GM12878 (cell line): ENCODE measurements around the gene C19orf67. TPM values are rescaled to one million over a fixed set of nuclear protein-coding genes. Genes with fewer than 3 reads are reported as not detected.

Experiments
- ASH2L ChIP-seq: fragments of 300-600, 200-600 bp; sonication (generic); IDR thresholded peaks from 2 replicates; pipeline ENCODE4 v1.6.1; 2017; ENCODE audit warnings: low read depth, mild to moderate bottlenecking, borderline replicate concordance
- ATF2 ChIP-seq: IDR thresholded peaks from 2 replicates; pipeline ENCODE4 v1.6.1; 2012; ENCODE audit warnings: low read length, inconsistent platforms
- ATF3 ChIP-seq: IDR thresholded peaks from 2 replicates; pipeline ENCODE4 v1.6.1; 2011; ENCODE audit warnings: low read depth, mild to moderate bottlenecking, low read length, moderate library complexity, borderline replicate concordance; ENCODE audit errors: extremely low read depth
- BMI1 ChIP-seq: fragments of 450-650 bp; IDR thresholded peaks from 2 replicates; pipeline ENCODE4 v1.6.1; 2016; ENCODE audit warnings: mild to moderate bottlenecking, moderate library complexity, borderline replicate concordance
- CBX5 ChIP-seq: sonication (generic); IDR thresholded peaks from 2 replicates; pipeline ENCODE4 v1.6.1; 2016; ENCODE audit warnings: low read depth, moderate library complexity, mild to moderate bottlenecking, inconsistent platforms
- CHD1 ChIP-seq: IDR thresholded peaks from 2 replicates; pipeline ENCODE4 v1.6.1; 2012; ENCODE audit warnings: low read depth, low read length, improper control_type of control experiment
- E4F1 ChIP-seq: fragments of 450-650 bp; IDR thresholded peaks from 2 replicates; pipeline ENCODE4 v1.6.1; 2018; ENCODE audit warnings: borderline replicate concordance, mild to moderate bottlenecking; ENCODE audit not compliant: partially characterized antibody
- EED ChIP-seq: sonication (generic); IDR thresholded peaks from 2 replicates; pipeline ENCODE4 v1.6.1; 2016; ENCODE audit warnings: antibody characterized with exemption, low read depth
- FOS ChIP-seq: IDR thresholded peaks from 3 replicates; pipeline ENCODE4 v1.6.1; 2011; ENCODE audit warnings: borderline replicate concordance; ENCODE audit not compliant: insufficient read length; ENCODE audit errors: extremely low read depth
- GABPA ChIP-seq: IDR thresholded peaks from 2 replicates; pipeline ENCODE4 v1.6.1; 2014; ENCODE audit warnings: antibody characterized with exemption, low read depth, mild to moderate bottlenecking, inconsistent platforms
- NFXL1 ChIP-seq: fragments of 450-650 bp; IDR thresholded peaks from 2 replicates; pipeline ENCODE4 v1.6.1; 2017; ENCODE audit warnings: antibody characterized with exemption, mild to moderate bottlenecking, borderline replicate concordance
- NRF1 ChIP-seq: conservative IDR thresholded peaks from 2 replicates; pipeline ENCODE4 v1.6.1; 2011; ENCODE audit warnings: mild to moderate bottlenecking, low read depth, low read length, improper control_type of control experiment
- POLR2AphosphoS5 ChIP-seq: IDR thresholded peaks from 2 replicates; pipeline ENCODE4 v1.6.1; 2011; ENCODE audit warnings: mild to moderate bottlenecking, low read length, inconsistent platforms
- RELA ChIP-seq: fragments of 450-650 bp; IDR thresholded peaks from 2 replicates; pipeline ENCODE4 v1.8.0; 2014; ENCODE audit warnings: borderline replicate concordance; ENCODE audit not compliant: partially characterized antibody
- REST ChIP-seq: IDR thresholded peaks from 2 replicates; pipeline ENCODE4 v1.6.1; 2012; ENCODE audit warnings: mild to moderate bottlenecking, low read depth, low read length
- RFX5 ChIP-seq: IDR thresholded peaks from 2 replicates; pipeline ENCODE4 v1.6.1; 2011; ENCODE audit warnings: low read depth, low read length, improper control_type of control experiment
- SREBF2 ChIP-seq: IDR thresholded peaks from 2 replicates; pipeline ENCODE4 v1.6.1; 2012; ENCODE audit warnings: mild to moderate bottlenecking, low read length
- SRF ChIP-seq, 2 experiments: IDR thresholded peaks; 2 replicates each; pipeline ENCODE4 v1.6.1; 2011; ENCODE audit warnings: low read depth in 2 of 2, low read length in 2 of 2, mild to moderate bottlenecking in 1 of 2, moderate library complexity in 1 of 2
- STAT3 ChIP-seq: IDR thresholded peaks from 2 replicates; pipeline ENCODE4 v1.6.1; 2011; ENCODE audit warnings: low read depth, low read length, improper control_type of control experiment
- TARDBP ChIP-seq: IDR thresholded peaks from 2 replicates; pipeline ENCODE4 v1.6.1; 2016; ENCODE audit warnings: borderline replicate concordance
- YY1 ChIP-seq: IDR thresholded peaks from 2 replicates; pipeline ENCODE4 v1.6.1; 2011; ENCODE audit warnings: low read depth, mild to moderate bottlenecking, low read length
- ZBED1 ChIP-seq: IDR thresholded peaks from 2 replicates; pipeline ENCODE4 v1.6.1; 2016; ENCODE audit warnings: borderline replicate concordance
- ZNF217 ChIP-seq: fragments of 450-650 bp; IDR thresholded peaks from 2 replicates; pipeline ENCODE4 v1.6.1; 2017; ENCODE audit warnings: antibody characterized with exemption, mild to moderate bottlenecking
- ZSCAN29 ChIP-seq: fragments of 450-650 bp; IDR thresholded peaks from 2 replicates; pipeline ENCODE4 v1.6.1; 2017; ENCODE audit warnings: mild to moderate bottlenecking, moderate library complexity
- polyA plus RNA-seq, 11 experiments: library from polyadenylated mRNA; depleted of rRNA in 4 of 11; unstranded in 6 of 11; stranded (reverse) in 5 of 11; fragments of >200 nt; fragmentation: Nextera tagmentation in 4 of 11; fragmentation: Illumina TruSeq in 1 of 11; extraction: Ambion mirVana in 4 of 11; extraction: Trizol in 1 of 11; gene quantifications; 1 replicate in 1 of 11; 2 replicates in 10 of 11; pipeline versions ENCODE4 v1.2.1 to v1.2.3, GENCODE V29; 2011 to 2016; ENCODE audit warnings: inconsistent platforms in 2 of 11, missing spikeins in 2 of 11, low read depth in 1 of 11
- total RNA-seq, 4 experiments: library from RNA; depleted of rRNA in 3 of 4; stranded (reverse); fragments of >200 nt in 3 of 4; fragmentation: Illumina TruSeq in 1 of 4; extraction: Trizol in 1 of 4; gene quantifications; 2 replicates each; pipeline versions ENCODE4 v1.2.1 to v1.2.3, GENCODE V29; 2013 to 2021

C19orf67 gene
- total and polyA plus RNA-seq, 10 of the 15 experiments (the other 5 are each of a cell fraction or from before 2014, with no cell fraction given): 0.14 TPM; not detected in 9

- TF ChIP-seq SRF (IDR thresholded peaks at IDR 0.05; ENCODE audit: low read depth in 2 of 2, low read length in 2 of 2): peak in 1 of 2 experiments; percentile 5; a peak in 1 of 4 replicates
- TF ChIP-seq GABPA: peak; percentile 99
- peak; percentile 91 for TF ChIP-seq POLR2AphosphoS5
- no peak for TF ChIP-seq BMI1
- TF ChIP-seq REST: no peak
- TF ChIP-seq ASH2L: no peak
- TF ChIP-seq NRF1: peak; percentile 82
- TF ChIP-seq CBX5: 0 out of 2 replicates have a peak, but pooled peaks have one; percentile 38
- no peak for TF ChIP-seq FOS
- TF ChIP-seq RFX5: no peak
- TF ChIP-seq ZSCAN29: no peak
- TF ChIP-seq TARDBP: 0 out of 2 replicates have a peak, but pooled peaks have one; percentile 29
- no peak for TF ChIP-seq ZNF217
- no peak for TF ChIP-seq EED
- TF ChIP-seq ATF2: no peak
- peak; percentile 37 for TF ChIP-seq E4F1
- no peak for TF ChIP-seq CHD1
- no peak for TF ChIP-seq ATF3
- no peak for TF ChIP-seq ZBED1
- no peak for TF ChIP-seq SREBF2
- no peak for TF ChIP-seq NFXL1
- TF ChIP-seq STAT3: no peak
- peak; percentile 58 for TF ChIP-seq RELA
- TF ChIP-seq YY1: peak; percentile 66
Measured at GRCh38 chr19:14080887-14081796, 4.4 kb downstream of the C19orf67 start (continued).
